Astrocyte (in vitro differentiated cells and primary cell): ENCODE measurements around the gene TRPC4AP. TPM values are rescaled to one million over a fixed set of nuclear protein-coding genes. Genes with fewer than 3 reads are reported as not detected.
"Not testable (repeated sequence)": the region's sequence is repeated elsewhere in the genome, so short reads cannot be mapped to it uniquely, and the experiment has no call there.

ENCODE experiments used
- DNase-seq: peaks from one replicate; pipeline ENCODE4 v3.0.0-alpha.2; 2010; ENCODE audit warnings: low read depth
- FAIRE-seq: peaks from 2 replicates; lab custom pipeline; 2011; peaks lifted over from hg19 to GRCh38; lab: Jason Lieb, UNC
- H2AFZ ChIP-seq: 2 replicates; pipeline ENCODE4 v1.6.0; 2012; ENCODE audit warnings: low read depth, low read length, inconsistent platforms
- H3K27ac ChIP-seq: 2 replicates; pipeline ENCODE4 v1.5.1; 2011; ENCODE audit warnings: low read depth, low read length, inconsistent platforms
- H3K27me3 ChIP-seq: 2 replicates; pipeline ENCODE4 v1.6.0; 2011; ENCODE audit warnings: low read length, inconsistent platforms; ENCODE audit not compliant: insufficient read depth
- H3K36me3 ChIP-seq: 2 replicates; pipeline ENCODE4 v1.5.1; 2011; ENCODE audit warnings: low read length, inconsistent platforms; ENCODE audit not compliant: insufficient read depth
- H3K4me1 ChIP-seq: 2 replicates; pipeline ENCODE4 v1.5.1; 2011; ENCODE audit warnings: low read length, inconsistent platforms; ENCODE audit not compliant: insufficient read depth
- H3K4me2 ChIP-seq: 2 replicates; pipeline ENCODE4 v1.6.0; 2012; ENCODE audit warnings: low read length, inconsistent platforms
- H3K4me3 ChIP-seq: 2 replicates; pipeline ENCODE4 v1.5.1; 2011; ENCODE audit warnings: low read depth, mild to moderate bottlenecking, low read length, inconsistent platforms; ENCODE audit not compliant: insufficient read depth
- H3K79me2 ChIP-seq: 2 replicates; pipeline ENCODE4 v1.6.0; 2012; ENCODE audit warnings: mild to moderate bottlenecking, low read length, inconsistent platforms; ENCODE audit not compliant: insufficient read depth
- H3K9ac ChIP-seq: 2 replicates; pipeline ENCODE4 v1.6.0; 2012; ENCODE audit warnings: mild to moderate bottlenecking, low read length, inconsistent platforms
- H3K9me3 ChIP-seq: 2 replicates; pipeline ENCODE4 v1.5.1; 2012; ENCODE audit warnings: low read depth, mild to moderate bottlenecking, low read length, inconsistent platforms; ENCODE audit not compliant: insufficient read depth
- H4K20me1 ChIP-seq: 2 replicates; pipeline ENCODE4 v1.6.0; 2012; ENCODE audit warnings: low read length, inconsistent platforms; ENCODE audit not compliant: insufficient read depth
- H3K27ac Mint-ChIP-seq: one replicate; pipeline ENCODE4 v1.8.0; 2021; ENCODE audit warnings: mild to moderate bottlenecking, mixed read lengths; ENCODE audit not compliant: unreplicated experiment
- H3K27me3 Mint-ChIP-seq: one replicate; pipeline ENCODE4 v1.8.0; 2021; ENCODE audit warnings: low read depth, mixed read lengths; ENCODE audit not compliant: unreplicated experiment
- H3K36me3 Mint-ChIP-seq: one replicate; pipeline ENCODE4 v1.8.0; 2021; ENCODE audit warnings: low read depth, mixed read lengths; ENCODE audit not compliant: unreplicated experiment
- H3K4me1 Mint-ChIP-seq: one replicate; pipeline ENCODE4 v1.8.0; 2021; ENCODE audit warnings: low read depth, mixed read lengths; ENCODE audit not compliant: unreplicated experiment
- H3K4me3 Mint-ChIP-seq: one replicate; pipeline ENCODE4 v1.8.0; 2021; ENCODE audit warnings: mild to moderate bottlenecking, moderate library complexity, mixed read lengths; ENCODE audit not compliant: unreplicated experiment
- H3K9me3 Mint-ChIP-seq: one replicate; pipeline ENCODE4 v1.8.0; 2021; ENCODE audit warnings: mild to moderate bottlenecking, mixed read lengths; ENCODE audit not compliant: unreplicated experiment
- CTCF ChIP-seq: IDR thresholded peaks from 2 replicates; pipeline ENCODE4 v1.5.1; 2011; ENCODE audit warnings: low read depth, mild to moderate bottlenecking, inconsistent platforms, low read length, moderate library complexity; ENCODE audit not compliant: insufficient read depth
- EZH2 ChIP-seq: IDR thresholded peaks from 2 replicates; pipeline ENCODE4 v1.6.1; 2012; ENCODE audit warnings: mild to moderate bottlenecking, low read length, inconsistent platforms; ENCODE audit not compliant: insufficient read depth
- total RNA-seq: library from RNA; stranded (reverse); gene quantifications from 2 replicates; pipeline ENCODE4 v1.2.1, GENCODE V29; 2021

TRPC4AP gene
- total RNA-seq, 1 donor from 2014 or later = 92.6 TPM

GRCh38 chr20:35084998-35085397, 7.6 kb downstream of the TRPC4AP start:
- TF ChIP-seq CTCF = no peak
- TF ChIP-seq EZH2 = no peak
- Histone ChIP-seq H3K4me2 (no peak overlapping the region), H3K9ac (no peak overlapping the region), H3K36me3 (peaks cover 2% of the 10 kb centered on the region), H3K9me3 (no peaks in the 10 kb centered on the region), H3K27ac (no peak overlapping the region), H2AFZ (no peak overlapping the region), H3K4me3 (no peak overlapping the region), H3K27me3 (no peaks in the 10 kb centered on the region), H4K20me1 (peaks cover 83% of the 10 kb centered on the region), H3K79me2 (peaks cover 97% of the 10 kb centered on the region), H3K4me1 (no peaks in the 10 kb centered on the region)
- DNase-seq (no peak), FAIRE-seq (no peak)
- H3K4me3 Mint-ChIP-seq = no peak overlapping the region
- no peak overlapping the region for H3K27ac Mint-ChIP-seq
- H3K36me3 Mint-ChIP-seq = no peaks in the 10 kb centered on the region
- H3K27me3 Mint-ChIP-seq = no peaks in the 10 kb centered on the region
- H3K9me3 Mint-ChIP-seq = no peaks in the 10 kb centered on the region
- peaks cover 13% of the 10 kb centered on the region for H3K4me1 Mint-ChIP-seq

DNA sequence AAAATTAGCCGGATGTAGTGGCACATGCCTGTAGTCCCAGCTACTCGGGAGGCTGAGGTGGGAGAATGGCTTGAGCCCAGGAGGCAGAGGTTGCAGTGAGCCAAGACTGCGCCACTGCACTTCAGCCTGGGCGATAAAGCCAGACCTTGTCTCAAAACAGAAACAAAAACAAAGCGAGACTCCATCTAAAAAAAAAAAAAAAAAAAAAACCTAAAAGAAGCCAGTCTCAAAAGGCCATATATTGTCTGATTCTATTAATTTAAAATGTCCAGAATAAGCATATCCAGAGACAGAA, 12.3 kb downstream of the TRPC4AP start:
- not testable (repeated sequence) for H3K4me2 ChIP-seq, H2AFZ ChIP-seq, H3K27ac Mint-ChIP-seq, H3K9me3 ChIP-seq, H3K4me3 ChIP-seq, FAIRE-seq, H3K4me3 Mint-ChIP-seq, H3K4me1 Mint-ChIP-seq, H3K27me3 ChIP-seq, H3K27me3 Mint-ChIP-seq, H3K9me3 Mint-ChIP-seq, H3K27ac ChIP-seq, H3K9ac ChIP-seq, DNase-seq, H3K4me1 ChIP-seq
- H4K20me1 ChIP-seq = peaks cover 77% of the 10 kb centered on the region
- H3K36me3 ChIP-seq = peaks cover 12% of the 10 kb centered on the region
- H3K79me2 ChIP-seq = peaks cover 84% of the 10 kb centered on the region
- H3K36me3 Mint-ChIP-seq = peaks cover 20% of the 10 kb centered on the region

GRCh38 chr20:35079472-35080347, 12.9 kb downstream of the TRPC4AP start:
- no peaks in the 10 kb centered on the region for H3K27me3 ChIP-seq
- H3K4me1 ChIP-seq = no peaks in the 10 kb centered on the region
- no peaks in the 10 kb centered on the region for H3K9me3 ChIP-seq
- no peak overlapping the region for H3K9ac ChIP-seq
- Mint-ChIP-seq H3K9me3 (no peaks in the 10 kb centered on the region), H3K27me3 (no peaks in the 10 kb centered on the region), H3K4me3 (no peak overlapping the region), H3K4me1 (no peaks in the 10 kb centered on the region), H3K36me3 (peaks cover 21% of the 10 kb centered on the region), H3K27ac (peak overlapping the region; percentile 47)
- H4K20me1 ChIP-seq = peaks cover 71% of the 10 kb centered on the region
- H2AFZ ChIP-seq = no peak overlapping the region
- no peak overlapping the region for H3K27ac ChIP-seq
- H3K4me2 ChIP-seq = no peak overlapping the region
- peaks cover 12% of the 10 kb centered on the region for H3K36me3 ChIP-seq
- DNase-seq (no peak), FAIRE-seq (no peak)
- TF ChIP-seq CTCF (no peak), EZH2 (no peak)
- no peak overlapping the region for H3K4me3 ChIP-seq
- H3K79me2 ChIP-seq = peaks cover 78% of the 10 kb centered on the region
